Neural cell (in vitro differentiated cells): ENCODE measurements around the gene TRIM14.
A peak's percentile ranks its signal among the peaks of the same experiment; 100 is the strongest.

Source experiments
- CTCF ChIP-seq: fragments of 450-650 bp; IDR thresholded peaks from 2 replicates; pipeline ENCODE4 v1.5.1; 2014; ENCODE audit warnings: antibody characterized with exemption, mild to moderate bottlenecking, moderate library complexity; ENCODE audit not compliant: poor library complexity, severe bottlenecking
- EP300 ChIP-seq: fragments of 450-650 bp; conservative IDR thresholded peaks from 2 replicates; pipeline ENCODE4 v1.6.1; 2014; ENCODE audit warnings: antibody characterized with exemption, mild to moderate bottlenecking, moderate library complexity; ENCODE audit not compliant: poor library complexity, severe bottlenecking
- EZH2 ChIP-seq: fragments of 200-600, 300-800 bp; shearing (Covaris generic), sonication (generic); IDR thresholded peaks from 2 replicates; pipeline ENCODE4 v1.6.1; 2014; ENCODE audit warnings: antibody characterized with exemption, low read length, borderline replicate concordance, mild to moderate bottlenecking; ENCODE audit not compliant: insufficient read depth, poor library complexity, severe bottlenecking
- MXI1 ChIP-seq: fragments of 450-650 bp; conservative IDR thresholded peaks from 2 replicates; pipeline ENCODE4 v1.6.1; 2014; ENCODE audit warnings: antibody characterized with exemption, mild to moderate bottlenecking; ENCODE audit not compliant: poor library complexity, severe bottlenecking
- POLR2AphosphoS5 ChIP-seq: IDR thresholded peaks from 2 replicates; pipeline ENCODE4 v1.6.1; 2012
- RAD21 ChIP-seq: fragments of 450-650 bp; conservative IDR thresholded peaks from 2 replicates; pipeline ENCODE4 v1.6.1; 2014; ENCODE audit warnings: antibody characterized with exemption, mild to moderate bottlenecking, moderate library complexity
- REST ChIP-seq: IDR thresholded peaks from 2 replicates; pipeline ENCODE4 v1.6.1; 2012; ENCODE audit warnings: borderline replicate concordance
- TAF1 ChIP-seq: IDR thresholded peaks from 2 replicates; pipeline ENCODE4 v1.6.1; 2012; ENCODE audit warnings: low read depth

- TF ChIP-seq CTCF (peak; percentile 89), TAF1 (no peak), EZH2 (no peak), POLR2AphosphoS5 (no peak), REST (no peak), EP300 (no peak), RAD21 (peak; percentile 90), MXI1 (no peak)
Measured at GRCh38 chr9:98074115-98074990, 44.7 kb downstream of the TRIM14 start.
